OCI-LY7 (cell line): ENCODE data around the gene MLN.

ENCODE experiments used
- EZH2phosphoT487 ChIP-seq: fragments of 200-600 bp; sonication (generic); IDR thresholded peaks from 2 replicates; pipeline ENCODE4 v1.6.1; 2018; ENCODE audit warnings: low read depth, borderline replicate concordance, mild to moderate bottlenecking, mixed run types, antibody characterized with exemption, low read length, moderate library complexity, mixed read lengths
- TF ChIP-seq, protein P1 (sequence below): fragments of 200-600 bp; sonication (generic); conservative IDR thresholded peaks from 2 replicates; pipeline ENCODE4 v1.5.1; 2014; ENCODE audit warnings: mild to moderate bottlenecking, antibody characterized with exemption, low read length, moderate library complexity, mixed read lengths

DNA sequence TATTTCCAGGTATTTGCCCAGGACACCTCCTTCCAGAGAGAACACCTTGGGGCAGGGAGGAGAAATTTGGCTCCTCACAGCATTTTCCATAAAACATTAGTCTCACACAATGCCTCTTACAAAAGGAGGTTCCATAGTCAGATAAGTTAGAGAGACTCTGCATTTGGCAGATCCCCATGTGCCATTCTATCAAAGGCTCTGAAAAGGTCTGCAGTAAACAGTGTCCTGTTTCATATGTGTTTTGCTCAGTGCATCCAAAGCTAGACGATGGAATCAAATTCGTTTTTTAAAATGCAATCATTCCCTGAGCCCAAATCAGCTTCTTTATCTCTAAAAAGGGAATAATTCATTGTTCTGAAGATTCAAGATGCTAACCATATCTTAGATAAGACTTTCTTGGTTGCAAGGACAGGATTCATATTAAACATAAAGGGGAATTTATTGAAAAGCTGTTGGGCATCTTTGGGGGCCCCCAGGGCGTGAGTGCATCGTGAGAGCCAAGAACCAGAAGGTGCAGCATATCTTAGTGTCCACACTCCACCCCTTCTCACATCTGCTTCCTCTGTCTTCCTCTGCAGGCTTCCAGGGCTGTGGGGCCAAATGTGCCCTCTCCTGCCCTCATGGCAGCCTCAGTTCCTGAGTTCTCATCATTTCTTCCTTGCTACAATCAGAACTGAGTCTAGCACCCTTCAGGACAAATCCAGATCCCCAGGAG, 41.4 kb upstream of the MLN start:
- TF ChIP-seq, protein P1, sequence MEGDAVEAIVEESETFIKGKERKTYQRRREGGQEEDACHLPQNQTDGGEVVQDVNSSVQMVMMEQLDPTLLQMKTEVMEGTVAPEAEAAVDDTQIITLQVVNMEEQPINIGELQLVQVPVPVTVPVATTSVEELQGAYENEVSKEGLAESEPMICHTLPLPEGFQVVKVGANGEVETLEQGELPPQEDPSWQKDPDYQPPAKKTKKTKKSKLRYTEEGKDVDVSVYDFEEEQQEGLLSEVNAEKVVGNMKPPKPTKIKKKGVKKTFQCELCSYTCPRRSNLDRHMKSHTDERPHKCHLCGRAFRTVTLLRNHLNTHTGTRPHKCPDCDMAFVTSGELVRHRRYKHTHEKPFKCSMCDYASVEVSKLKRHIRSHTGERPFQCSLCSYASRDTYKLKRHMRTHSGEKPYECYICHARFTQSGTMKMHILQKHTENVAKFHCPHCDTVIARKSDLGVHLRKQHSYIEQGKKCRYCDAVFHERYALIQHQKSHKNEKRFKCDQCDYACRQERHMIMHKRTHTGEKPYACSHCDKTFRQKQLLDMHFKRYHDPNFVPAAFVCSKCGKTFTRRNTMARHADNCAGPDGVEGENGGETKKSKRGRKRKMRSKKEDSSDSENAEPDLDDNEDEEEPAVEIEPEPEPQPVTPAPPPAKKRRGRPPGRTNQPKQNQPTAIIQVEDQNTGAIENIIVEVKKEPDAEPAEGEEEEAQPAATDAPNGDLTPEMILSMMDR, result no peak
- TF ChIP-seq EZH2phosphoT487, result no peak
